Activated CD8-positive, alpha-beta memory T cell treated with anti-CD3 and anti-CD28 coated beads for 1 hour (primary cell): ENCODE results near the gene ABCC1.
"Not testable (repeated sequence)": the region's sequence is repeated elsewhere in the genome, so short reads cannot be mapped to it uniquely, and the experiment has no call there.

Experiments
- DNase-seq, 2 donors: peaks; one replicate each; pipeline ENCODE4 v3.0.0-alpha.2; 2020; ENCODE audit warnings: low read depth in 1 of 2; ENCODE audit errors: extremely low read depth in 1 of 2

ABCC1 gene

DNA sequence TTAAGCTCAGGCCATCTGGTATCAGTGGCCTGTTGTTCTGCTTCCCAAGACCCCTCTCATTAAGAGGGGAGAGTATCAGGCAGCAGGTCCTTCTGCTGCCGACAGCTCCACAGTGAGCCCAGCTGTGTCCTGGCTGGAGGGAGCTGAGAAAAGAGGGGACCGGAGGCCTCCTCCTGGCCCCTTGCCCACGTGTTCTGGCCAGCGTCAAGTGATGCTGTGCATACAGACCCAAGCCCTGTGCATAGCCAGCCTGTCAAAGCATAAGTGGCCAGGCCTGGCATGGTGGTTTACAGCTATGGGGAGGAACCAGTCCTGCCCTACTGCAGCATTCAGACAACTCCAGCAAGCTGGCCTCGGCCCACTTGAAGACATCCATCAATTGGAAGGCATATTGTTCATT lies 225.9 kb downstream of the ABCC1 start:
- no peak for DNase-seq

GRCh38 chr16:16176328-16176727 lies 226.9 kb downstream of the ABCC1 start:
- DNase-seq, result no peak

- DNase-seq, result no peak
Measured at GRCh38 chr16:16178455-16179162, 229.2 kb downstream of the ABCC1 start.

DNA sequence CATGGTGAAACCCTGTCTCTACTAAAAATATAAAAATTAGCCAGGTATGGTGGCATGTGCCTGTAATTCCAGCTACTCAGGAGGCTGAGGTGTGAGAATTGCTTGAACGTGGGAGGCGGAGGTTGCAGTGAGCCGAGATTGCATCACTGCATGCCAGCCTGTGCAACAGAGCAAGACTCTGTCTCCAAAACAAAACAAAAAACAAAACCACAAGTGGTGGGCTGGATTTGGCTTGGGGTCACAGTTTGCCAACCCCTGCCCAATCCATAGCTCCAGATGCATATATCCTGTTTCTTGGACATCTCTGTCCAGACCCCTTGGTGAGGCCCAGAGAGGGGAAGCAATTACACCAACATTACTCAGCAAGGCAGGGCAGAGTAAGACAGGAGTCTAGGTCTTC lies 232.3 kb downstream of the ABCC1 start:
- DNase-seq, result not testable (repeated sequence)

DNA sequence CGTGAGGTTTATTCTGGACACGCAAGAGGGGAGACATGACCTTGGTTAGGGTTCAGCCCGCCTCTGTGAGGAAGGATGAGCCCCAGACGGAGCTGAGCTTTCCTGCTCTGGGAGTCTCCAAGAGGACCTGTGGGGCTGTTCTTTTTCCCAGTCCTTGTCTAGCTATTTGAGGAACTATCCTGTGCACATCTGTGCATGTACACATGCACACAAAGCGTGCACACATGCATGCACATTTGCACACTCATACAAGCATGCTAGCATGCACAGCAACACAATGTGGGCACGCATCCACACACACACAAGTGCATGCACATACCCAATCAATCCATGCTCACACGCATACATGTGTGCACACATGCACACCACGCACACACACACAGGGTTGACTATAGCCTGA lies 233.5 kb downstream of the ABCC1 start:
- no peak for DNase-seq

DNA sequence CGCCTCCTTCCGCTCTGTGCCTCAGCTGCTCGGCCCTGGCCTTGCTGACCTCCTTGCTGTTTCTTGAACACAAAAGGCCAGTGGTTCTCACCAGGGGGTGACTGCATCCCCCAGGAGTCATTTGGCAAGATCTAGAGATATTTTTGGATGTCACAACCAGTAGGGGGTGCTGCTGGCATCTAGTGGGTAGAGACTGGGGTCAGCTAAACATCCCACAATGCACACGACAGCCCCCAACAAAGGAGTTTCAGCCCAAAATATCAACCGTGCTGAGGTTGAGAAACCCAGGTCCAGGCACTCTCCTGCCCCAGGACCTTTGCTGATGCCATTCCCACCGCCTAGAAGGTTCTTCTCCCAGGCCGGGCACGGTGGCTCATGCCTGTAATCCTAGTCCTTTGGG lies 234.1 kb downstream of the ABCC1 start:
- DNase-seq, result no peak

DNA sequence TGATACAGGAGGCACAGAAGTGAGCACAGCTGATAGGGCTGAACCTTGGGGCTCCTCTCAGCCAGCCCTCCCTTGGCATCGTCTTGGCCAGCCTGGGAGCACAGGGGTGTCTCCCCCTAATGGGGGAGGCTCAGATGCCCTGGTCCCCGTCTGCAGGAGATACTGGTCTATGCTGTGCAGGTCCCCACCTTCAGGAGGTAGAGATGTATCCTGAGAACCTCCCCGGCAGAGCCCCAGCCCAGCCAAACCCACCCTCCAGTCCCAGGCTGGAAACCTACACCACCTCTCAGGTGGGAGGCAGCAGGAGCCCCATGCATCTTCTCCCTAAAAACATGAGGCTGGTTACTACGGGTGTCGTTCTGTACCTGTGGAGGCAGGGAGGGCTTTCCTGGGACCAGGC lies 235.2 kb downstream of the ABCC1 start:
- no peak for DNase-seq

GRCh38 chr16:16185095-16185494 lies 235.7 kb downstream of the ABCC1 start:
- DNase-seq, result no peak

DNA sequence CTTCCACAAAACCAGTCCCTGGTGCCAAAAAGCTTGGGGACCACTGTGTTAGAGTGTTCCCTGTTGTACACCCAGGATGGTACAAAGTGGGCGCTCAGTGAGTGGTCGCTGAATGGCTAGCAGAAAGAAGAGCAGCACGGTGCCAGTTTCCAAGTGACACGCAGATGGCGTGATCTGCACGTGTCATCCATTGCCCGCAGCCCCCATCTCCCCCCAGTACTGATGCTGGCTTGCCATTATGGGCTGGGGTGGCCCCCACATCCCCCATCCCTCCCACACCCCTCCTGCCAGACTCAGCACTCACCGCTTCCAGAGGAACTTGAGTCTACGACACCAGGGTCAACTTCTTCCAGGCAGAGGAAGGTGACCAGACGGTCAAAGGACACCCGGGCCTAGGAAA lies 237.4 kb downstream of the ABCC1 start:
- no peak for DNase-seq

GRCh38 chr16:16188827-16189226 lies 239.4 kb downstream of the ABCC1 start:
- DNase-seq, result no peak

DNA sequence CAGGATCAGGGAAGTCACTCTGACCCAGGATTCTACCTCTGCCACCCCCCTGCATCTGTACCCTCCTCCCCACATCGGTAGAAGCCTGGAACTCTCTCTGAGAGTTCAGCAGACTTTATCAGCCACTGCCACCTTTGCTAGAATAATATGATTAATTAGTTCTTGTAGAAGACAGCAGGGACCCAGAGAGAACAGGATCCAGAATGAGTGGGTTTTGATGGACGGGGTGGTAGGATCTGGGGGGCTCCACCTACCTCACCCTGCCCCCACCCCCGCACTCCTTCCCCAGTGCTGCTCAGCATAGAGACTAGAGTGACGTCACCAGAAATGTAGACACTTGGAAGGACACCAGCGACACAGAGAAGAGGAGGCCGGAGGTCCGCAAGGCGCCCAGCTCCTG lies 240.4 kb downstream of the ABCC1 start:
- no peak for DNase-seq

DNA sequence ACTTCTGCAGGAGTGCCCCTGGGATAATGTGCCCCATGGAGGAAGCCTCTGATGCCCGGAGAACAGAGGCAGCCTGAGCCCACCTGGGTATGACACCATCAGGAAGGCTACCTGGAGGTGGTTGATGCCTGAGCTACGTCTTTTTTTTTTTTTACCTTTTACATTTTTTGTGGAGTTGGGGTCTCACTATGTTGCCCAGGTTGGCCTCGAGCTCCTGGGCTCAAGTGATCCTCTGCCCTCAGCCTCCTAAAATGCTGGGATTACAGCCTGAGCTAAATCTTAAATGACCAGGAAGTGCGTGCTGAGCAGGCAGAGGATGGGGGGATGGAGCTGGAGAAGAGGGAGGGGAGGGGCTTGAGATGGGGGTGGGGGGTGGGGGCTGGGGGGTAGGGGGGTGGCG lies 241.1 kb downstream of the ABCC1 start:
- DNase-seq, result no peak

GRCh38 chr16:16190966-16191365 lies 241.6 kb downstream of the ABCC1 start:
- not testable (repeated sequence) for DNase-seq

DNA sequence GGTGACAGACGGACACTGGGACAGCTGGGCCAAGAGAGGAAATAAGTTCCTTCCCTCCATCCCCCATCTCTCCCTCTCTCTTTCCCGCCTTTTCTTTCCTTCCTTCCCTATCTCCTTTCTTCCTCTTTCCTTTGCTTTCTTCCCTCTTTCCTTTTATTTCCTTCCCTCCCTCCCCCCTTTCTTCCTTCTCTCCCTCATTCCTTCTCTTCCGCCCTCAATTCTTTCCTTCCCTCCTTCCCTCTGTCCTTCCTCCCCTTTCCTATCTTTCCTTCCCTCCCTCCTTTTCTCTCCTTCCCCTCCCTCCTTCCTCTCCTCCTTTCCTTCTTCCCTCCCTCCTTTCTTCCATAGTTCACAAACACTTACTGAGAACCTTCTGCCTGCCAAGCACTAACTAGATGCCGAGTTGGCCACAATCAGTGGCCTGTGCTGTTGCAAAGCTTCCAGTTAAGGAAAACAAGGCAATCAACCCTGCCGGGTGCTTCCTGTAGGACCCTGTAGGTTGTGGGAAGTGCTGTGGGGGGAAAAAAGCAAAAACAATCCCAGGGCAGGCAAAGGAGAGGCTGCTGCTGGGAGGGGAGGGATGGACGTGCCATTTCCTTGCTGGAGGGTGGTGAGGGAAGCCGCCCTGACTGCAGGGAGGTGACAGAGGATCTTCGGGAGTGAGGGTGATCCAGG lies 242.2 kb downstream of the ABCC1 start:
- no peak for DNase-seq
